ENCODE measurements around the gene IGFBP4. TPM values are rescaled to one million over a fixed set of nuclear protein-coding genes. Genes with fewer than 3 reads are reported as not detected.

Gene IGFBP4
- total RNA-seq, 1 donor from 2014 or later: 381 TPM

DNA sequence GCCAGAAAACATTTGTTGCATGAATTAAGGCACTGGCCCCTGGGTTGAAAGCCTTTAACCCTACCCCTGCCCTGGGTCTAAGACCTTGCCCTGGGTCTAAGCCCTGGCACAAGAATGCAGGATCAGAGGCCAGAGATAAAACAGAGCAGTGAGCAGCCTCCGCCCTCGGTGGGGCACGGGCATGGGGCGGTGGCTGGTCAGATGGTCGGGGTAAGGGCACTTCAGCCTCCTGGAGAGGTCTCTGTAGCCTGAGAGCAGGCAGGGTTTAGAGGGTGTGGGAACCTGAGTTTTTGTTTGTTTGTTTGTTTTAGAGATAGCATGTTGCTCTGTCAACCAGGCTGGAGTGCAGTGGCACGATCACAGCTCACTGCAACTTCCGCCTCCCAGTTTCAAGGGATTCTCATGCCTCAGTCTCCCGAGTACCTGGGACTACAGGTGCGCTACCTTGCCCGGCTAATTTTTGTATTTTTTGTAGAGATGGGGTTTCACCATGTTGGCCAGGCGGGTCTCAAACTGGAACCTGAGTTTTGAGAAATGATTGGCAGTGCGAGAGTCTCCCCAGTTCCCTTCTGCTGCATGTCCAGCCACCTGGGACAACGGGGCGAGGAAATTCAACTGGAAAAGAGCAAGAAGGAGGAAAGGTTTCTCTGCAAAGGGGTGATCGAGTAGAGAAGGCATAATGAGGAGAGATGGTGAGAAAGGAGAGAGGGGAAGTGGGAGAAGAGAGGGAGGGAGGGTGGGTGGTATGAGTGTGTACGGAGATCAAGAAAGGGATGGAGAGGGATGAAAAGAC, 30.5 kb downstream of the IGFBP4 start:
- TF ChIP-seq, protein P1, sequence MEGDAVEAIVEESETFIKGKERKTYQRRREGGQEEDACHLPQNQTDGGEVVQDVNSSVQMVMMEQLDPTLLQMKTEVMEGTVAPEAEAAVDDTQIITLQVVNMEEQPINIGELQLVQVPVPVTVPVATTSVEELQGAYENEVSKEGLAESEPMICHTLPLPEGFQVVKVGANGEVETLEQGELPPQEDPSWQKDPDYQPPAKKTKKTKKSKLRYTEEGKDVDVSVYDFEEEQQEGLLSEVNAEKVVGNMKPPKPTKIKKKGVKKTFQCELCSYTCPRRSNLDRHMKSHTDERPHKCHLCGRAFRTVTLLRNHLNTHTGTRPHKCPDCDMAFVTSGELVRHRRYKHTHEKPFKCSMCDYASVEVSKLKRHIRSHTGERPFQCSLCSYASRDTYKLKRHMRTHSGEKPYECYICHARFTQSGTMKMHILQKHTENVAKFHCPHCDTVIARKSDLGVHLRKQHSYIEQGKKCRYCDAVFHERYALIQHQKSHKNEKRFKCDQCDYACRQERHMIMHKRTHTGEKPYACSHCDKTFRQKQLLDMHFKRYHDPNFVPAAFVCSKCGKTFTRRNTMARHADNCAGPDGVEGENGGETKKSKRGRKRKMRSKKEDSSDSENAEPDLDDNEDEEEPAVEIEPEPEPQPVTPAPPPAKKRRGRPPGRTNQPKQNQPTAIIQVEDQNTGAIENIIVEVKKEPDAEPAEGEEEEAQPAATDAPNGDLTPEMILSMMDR (IDR thresholded peaks at IDR 0.05): no peak
- H3K4me3 ChIP-seq: no peak overlapping the region
- H3K4me1 ChIP-seq: peaks cover 5% of the 10 kb centered on the region
- ATAC-seq: peak; percentile 45
- no peak overlapping the region for H3K27ac ChIP-seq
- H3K27me3 ChIP-seq: no peaks in the 10 kb centered on the region
- no peak for DNase-seq
- no peaks in the 10 kb centered on the region for H3K36me3 ChIP-seq
- H3K9me3 ChIP-seq: no peaks in the 10 kb centered on the region
- intact Hi-C loops (cut with DNase I): no loop called here

GRCh38 chr17:40474419-40475002, 31.3 kb downstream of the IGFBP4 start:
- Histone ChIP-seq H3K27me3 (no peaks in the 10 kb centered on the region), H3K9me3 (no peaks in the 10 kb centered on the region), H3K4me1 (peaks cover 5% of the 10 kb centered on the region), H3K27ac (no peak overlapping the region), H3K36me3 (no peaks in the 10 kb centered on the region), H3K4me3 (no peak overlapping the region)
- intact Hi-C loops (cut with DNase I): loop anchor here (5.0 kb wide), 1 partner anchor 58 kb away; no protein-coding TSS in a partner anchor
- TF ChIP-seq, protein P1 (IDR thresholded peaks at IDR 0.05): no peak
- ATAC-seq: no peak
- DNase-seq: no peak

DNA sequence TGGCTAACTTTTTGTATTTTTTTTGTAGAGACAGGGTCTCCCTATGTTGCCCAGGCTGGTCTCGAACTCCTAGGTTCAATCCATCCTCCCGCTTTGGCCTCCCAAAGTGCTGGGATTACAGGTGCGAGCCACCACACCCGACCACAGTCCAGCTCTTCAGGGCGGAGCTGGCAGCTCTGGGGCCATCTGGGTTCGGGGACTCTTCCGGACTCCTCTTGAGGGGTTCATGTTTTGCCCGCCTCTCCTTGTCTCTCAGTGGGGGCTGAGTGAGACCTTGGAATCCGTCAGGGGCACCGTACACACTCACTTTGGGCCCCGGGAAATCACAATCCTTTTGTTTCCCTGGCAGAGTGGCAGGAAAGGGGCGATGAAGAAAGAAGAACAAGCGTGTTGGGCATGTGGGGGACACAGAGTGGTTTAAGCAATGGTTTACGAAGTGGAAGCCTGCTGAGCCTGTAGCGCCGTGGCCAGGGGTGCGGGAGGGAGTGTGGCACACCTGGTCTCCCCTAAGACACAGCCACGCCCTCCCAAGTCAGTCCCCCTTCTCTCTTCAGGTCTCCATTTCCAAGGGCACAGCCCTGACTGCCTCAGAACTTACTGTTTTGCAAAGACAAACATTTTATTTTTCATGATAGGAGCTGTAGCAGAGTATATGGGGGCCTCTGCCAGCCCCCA, 32.1 kb downstream of the IGFBP4 start:
- no peak overlapping the region for H3K27ac ChIP-seq
- TF ChIP-seq, protein P1 (IDR thresholded peaks at IDR 0.05): no peak
- H3K4me1 ChIP-seq: peaks cover 5% of the 10 kb centered on the region
- H3K27me3 ChIP-seq: no peaks in the 10 kb centered on the region
- no peaks in the 10 kb centered on the region for H3K9me3 ChIP-seq
- DNase-seq (no peak), ATAC-seq (no peak)
- intact Hi-C loops (cut with DNase I): loop anchor here (5.0 kb wide), 1 partner anchor 57 kb away; no protein-coding TSS in a partner anchor
- H3K36me3 ChIP-seq: no peaks in the 10 kb centered on the region
- H3K4me3 ChIP-seq: no peak overlapping the region

DNA sequence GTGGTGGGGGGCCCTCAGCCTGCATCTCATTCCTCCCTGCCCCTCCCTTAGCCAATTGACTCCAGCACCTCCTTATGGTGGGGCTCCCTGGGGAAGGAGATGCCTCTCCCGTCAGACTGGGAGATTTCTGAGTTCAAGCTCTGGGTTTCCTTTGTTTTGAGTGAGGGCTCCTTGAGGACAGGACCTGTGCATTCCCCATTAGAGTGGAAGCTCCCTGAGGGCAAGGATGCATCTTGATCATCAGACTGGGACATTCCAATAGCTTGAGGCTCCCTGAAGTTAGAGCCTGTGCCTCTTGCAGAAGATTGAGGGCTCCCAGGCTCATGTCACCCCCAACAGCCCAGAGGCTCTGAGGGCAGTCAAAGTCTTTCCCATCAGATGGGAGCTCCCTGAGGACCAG, 34.5 kb downstream of the IGFBP4 start:
- TF ChIP-seq, protein P1 (IDR thresholded peaks at IDR 0.05): no peak
- intact Hi-C loops (cut with DNase I): loop anchor here (5.0 kb wide), 1 partner anchor 55 kb away; no protein-coding TSS in a partner anchor
- no peak overlapping the region for H3K4me3 ChIP-seq
- no peaks in the 10 kb centered on the region for H3K9me3 ChIP-seq
- H3K4me1 ChIP-seq: peaks cover 11% of the 10 kb centered on the region
- H3K27ac ChIP-seq: no peak overlapping the region
- DNase-seq: no peak
- no peak for ATAC-seq
- no peaks in the 10 kb centered on the region for H3K27me3 ChIP-seq
- H3K36me3 ChIP-seq: no peaks in the 10 kb centered on the region

DNA sequence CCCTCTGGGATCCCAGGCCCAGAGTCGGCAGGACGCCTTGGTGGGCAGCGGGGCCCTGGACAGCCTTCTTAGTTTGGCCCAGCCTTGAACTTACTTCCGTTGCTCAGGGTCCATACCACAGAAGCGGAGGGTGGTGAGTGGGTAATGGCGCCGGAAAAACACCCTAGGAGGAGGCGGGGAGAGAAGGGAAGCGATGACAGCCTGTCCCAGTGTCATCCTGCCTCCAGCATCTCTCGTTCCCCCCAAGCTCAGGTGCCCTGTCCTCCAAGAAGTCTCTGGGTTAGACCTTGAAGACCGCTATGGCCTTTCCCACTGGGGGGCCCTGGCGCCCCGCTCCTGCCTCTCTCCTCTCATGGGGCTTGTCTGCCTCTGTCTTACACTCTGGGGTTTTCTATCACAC, 35.2 kb downstream of the IGFBP4 start:
- intact Hi-C loops (cut with DNase I): loop anchor here (5.0 kb wide), 1 partner anchor 54 kb away; no protein-coding TSS in a partner anchor
- H3K4me3 ChIP-seq: no peak overlapping the region
- no peaks in the 10 kb centered on the region for H3K27me3 ChIP-seq
- no peaks in the 10 kb centered on the region for H3K9me3 ChIP-seq
- H3K4me1 ChIP-seq: peaks cover 11% of the 10 kb centered on the region
- DNase-seq (no peak), ATAC-seq (no peak)
- TF ChIP-seq, protein P1 (IDR thresholded peaks at IDR 0.05): no peak
- H3K27ac ChIP-seq: no peak overlapping the region
- no peaks in the 10 kb centered on the region for H3K36me3 ChIP-seq
